IMR-90 (cell line): ENCODE results near the gene PLXNA4. TPM values are rescaled to one million over a fixed set of nuclear protein-coding genes. Genes with fewer than 3 reads are reported as not detected.

Experiments
- ATAC-seq: fragments of 200-7000 bp; cut with Tn5 transposase; 2 replicates; pipeline ENCODE4 v1.9.1; 2020; ENCODE audit warnings: low read depth, mild to moderate bottlenecking, moderate library complexity
- BruUV-seq: library from RNA; stranded (reverse); fragments of 400-500 nt; replicated peaks from 2 replicates; lab custom pipeline; 2021; lab: Mats Ljungman, UMichigan
- CTCF ChIA-PET: fragments of 300-600 bp; formaldehyde crosslinking; extraction: SDS; loops from one replicate; lab custom pipeline; 2021; ENCODE audit warnings: antibody characterized with exemption; lab: Yijun Ruan, JAX
- POLR2A ChIA-PET: fragments of 300-600 bp; sonication (Branson Sonifier 250); formaldehyde crosslinking; loops from one replicate; lab custom pipeline; 2022; ENCODE audit warnings: antibody characterized with exemption; ENCODE audit not compliant: unreplicated experiment; lab: Charles Lee
- DNase-seq: peaks from one replicate; pipeline ENCODE4 v3.0.0; 2013
- H2AFZ ChIP-seq: replicated peaks from 2 replicates; pipeline ENCODE3; 2013; ENCODE audit warnings: low read length, mild to moderate bottlenecking; ENCODE audit not compliant: poor library complexity
- H2AK5ac ChIP-seq: 2 replicates; pipeline ENCODE4 v1.6.1; 2013; ENCODE audit warnings: low read depth, low read length, inconsistent platforms
- H2AK9ac ChIP-seq: replicated peaks from 2 replicates; pipeline ENCODE3; 2013; ENCODE audit warnings: mild to moderate bottlenecking, low read depth, low read length, moderate library complexity; ENCODE audit not compliant: poor library complexity
- H2BK120ac ChIP-seq: 2 replicates; pipeline ENCODE4 v1.6.1; 2013; ENCODE audit warnings: low read depth, low read length, inconsistent platforms
- H2BK15ac ChIP-seq: 3 replicates; pipeline ENCODE4 v1.6.1; 2013; ENCODE audit warnings: low read depth, low read length, inconsistent platforms
- H2BK20ac ChIP-seq: 2 replicates; pipeline ENCODE4 v1.6.1; 2013; ENCODE audit warnings: low read depth, mild to moderate bottlenecking, inconsistent platforms, low read length, moderate library complexity
- H2BK5ac ChIP-seq: 2 replicates; pipeline ENCODE4 v1.6.1; 2013; ENCODE audit warnings: mild to moderate bottlenecking, low read depth, low read length, inconsistent platforms; ENCODE audit not compliant: poor library complexity, severe bottlenecking
- H3K14ac ChIP-seq: replicated peaks from 2 replicates; pipeline ENCODE4 v1.6.1; 2013; ENCODE audit warnings: low read depth, low read length, inconsistent platforms
- H3K18ac ChIP-seq: 2 replicates; pipeline ENCODE4 v1.6.1; 2013; ENCODE audit warnings: low read depth, low read length, control low read depth
- H3K23ac ChIP-seq: 2 replicates; pipeline ENCODE4 v1.6.1; 2013; ENCODE audit warnings: low read depth, low read length, inconsistent platforms
- H3K27ac ChIP-seq: 2 replicates; pipeline ENCODE4 v1.5.1; 2013; ENCODE audit warnings: mild to moderate bottlenecking, control low read depth, low read length; ENCODE audit not compliant: insufficient read depth
- H3K27me3 ChIP-seq: 2 replicates; pipeline ENCODE4 v1.6.1; 2013; ENCODE audit warnings: low read length; ENCODE audit not compliant: control insufficient read depth, insufficient read depth
- H3K36me3 ChIP-seq: 2 replicates; pipeline ENCODE4 v1.6.1; 2013; ENCODE audit warnings: low read length, mixed read lengths; ENCODE audit not compliant: control insufficient read depth, insufficient read depth
- H3K4ac ChIP-seq: 2 replicates; pipeline ENCODE4 v1.6.1; 2013; ENCODE audit warnings: low read depth, low read length, inconsistent platforms
- H3K4me1 ChIP-seq: 2 replicates; pipeline ENCODE4 v1.6.1; 2013; ENCODE audit warnings: low read length, mixed read lengths; ENCODE audit not compliant: control insufficient read depth, insufficient read depth
- H3K4me2 ChIP-seq: 2 replicates; pipeline ENCODE4 v1.6.1; 2013; ENCODE audit warnings: low read depth, mild to moderate bottlenecking, control low read depth, low read length, moderate library complexity
- H3K4me3 ChIP-seq: 2 replicates; pipeline ENCODE4 v1.5.1; 2013; ENCODE audit warnings: low read depth, mild to moderate bottlenecking, control low read depth, low read length, moderate library complexity; ENCODE audit not compliant: insufficient read depth
- H3K56ac ChIP-seq: 2 replicates; pipeline ENCODE4 v1.6.1; 2013; ENCODE audit warnings: low read length, inconsistent platforms; ENCODE audit not compliant: insufficient read depth; ENCODE audit errors: extremely low read depth
- H3K79me1 ChIP-seq, 2 experiments: 2 replicates each; pipeline ENCODE4 v1.6.1; 2013; ENCODE audit warnings: low read length in 2 of 2, inconsistent platforms in 1 of 2, low read depth in 1 of 2
- H3K9ac ChIP-seq: 2 replicates; pipeline ENCODE4 v1.6.1; 2013; ENCODE audit warnings: low read depth, low read length, control low read depth
- H3K9me1 ChIP-seq: 2 replicates; pipeline ENCODE4 v1.6.1; 2013; ENCODE audit warnings: low read length, inconsistent platforms; ENCODE audit not compliant: insufficient read depth
- H3K9me3 ChIP-seq: 2 replicates; pipeline ENCODE4 v1.6.1; 2013; ENCODE audit warnings: low read length; ENCODE audit not compliant: control insufficient read depth, insufficient read depth
- H4K20me1 ChIP-seq: 2 replicates; pipeline ENCODE4 v1.6.1; 2013; ENCODE audit warnings: low read length, inconsistent platforms; ENCODE audit not compliant: insufficient read depth
- H4K5ac ChIP-seq: 2 replicates; pipeline ENCODE4 v1.6.1; 2013; ENCODE audit warnings: mild to moderate bottlenecking, low read depth, low read length, control low read depth
- H4K8ac ChIP-seq, 2 experiments: 2 replicates each; pipeline ENCODE4 v1.6.1; 2013; ENCODE audit warnings: low read depth in 2 of 2, low read length in 2 of 2, control low read depth in 1 of 2, inconsistent platforms in 1 of 2
- H4K91ac ChIP-seq: 2 replicates; pipeline ENCODE4 v1.6.1; 2013; ENCODE audit warnings: low read depth, low read length, inconsistent platforms; ENCODE audit not compliant: insufficient read depth
- CEBPB ChIP-seq: IDR thresholded peaks from 2 replicates; pipeline ENCODE4 v1.6.1; 2012; ENCODE audit warnings: low read depth, low read length, improper control_type of control experiment
- CTCF ChIP-seq: conservative IDR thresholded peaks from 2 replicates; pipeline ENCODE4 v1.5.1; 2012; ENCODE audit warnings: mild to moderate bottlenecking, low read depth, low read length, improper control_type of control experiment
- ELK1 ChIP-seq: fragments of 150-350 bp; IDR thresholded peaks from 2 replicates; pipeline ENCODE4 v1.6.1; 2016; ENCODE audit warnings: low read depth, mild to moderate bottlenecking, low read length, moderate library complexity, borderline replicate concordance
- MAFK ChIP-seq: IDR thresholded peaks from 2 replicates; pipeline ENCODE4 v1.6.1; 2012; ENCODE audit warnings: low read depth, low read length, improper control_type of control experiment
- MAZ ChIP-seq: IDR thresholded peaks from 2 replicates; pipeline ENCODE4 v1.6.1; 2012; ENCODE audit warnings: low read depth, mild to moderate bottlenecking, low read length, improper control_type of control experiment, moderate library complexity, borderline replicate concordance
- MXI1 ChIP-seq: IDR thresholded peaks from 2 replicates; pipeline ENCODE4 v1.6.1; 2012; ENCODE audit warnings: low read depth, mild to moderate bottlenecking, low read length, moderate library complexity, borderline replicate concordance
- NFE2L2 ChIP-seq: fragments of 150-350 bp; IDR thresholded peaks from 2 replicates; pipeline ENCODE4 v1.6.1; 2016; ENCODE audit warnings: low read depth, mild to moderate bottlenecking, low read length
- POLR2A ChIP-seq: IDR thresholded peaks from 2 replicates; pipeline ENCODE4 v1.6.1; 2012; ENCODE audit warnings: mild to moderate bottlenecking, low read depth, low read length
- RAD21 ChIP-seq: IDR thresholded peaks from 2 replicates; pipeline ENCODE4 v1.6.1; 2012; ENCODE audit warnings: low read length, improper control_type of control experiment
- RCOR1 ChIP-seq: IDR thresholded peaks from 2 replicates; pipeline ENCODE4 v1.6.1; 2012; ENCODE audit warnings: mild to moderate bottlenecking, low read length, improper control_type of control experiment; ENCODE audit not compliant: insufficient replicate concordance
- RFX5 ChIP-seq: IDR thresholded peaks from 2 replicates; pipeline ENCODE4 v1.8.0; 2012; ENCODE audit warnings: low read depth, mild to moderate bottlenecking, low read length, moderate library complexity
- SMC3 ChIP-seq: fragments of 150-350 bp; IDR thresholded peaks from 2 replicates; pipeline ENCODE4 v1.6.1; 2016; ENCODE audit warnings: low read depth, mild to moderate bottlenecking, antibody characterized with exemption, low read length, moderate library complexity
- USF2 ChIP-seq: fragments of 150-350 bp; IDR thresholded peaks from 2 replicates; pipeline ENCODE4 v1.6.1; 2017; ENCODE audit warnings: mild to moderate bottlenecking, antibody characterized with exemption, low read length, low read depth
- WGBS, 2 experiments: methylation state at CpG; one replicate each; pipeline versions ENCODE4 v1.1.5 to v1.1.7; 2013; ENCODE audit warnings: missing lambda C conversion rate in 2 of 2; ENCODE audit not compliant: insufficient read length in 1 of 2; ENCODE audit errors: extremely low coverage in 2 of 2; 5-methylcytosine and 5-hydroxymethylcytosine counted together
- dilution Hi-C: fragments of 300-500 bp; cut with HindIII; formaldehyde crosslinking; loops from one replicate; pipeline ENCODE4 v1.14.3; 2018; ENCODE audit warnings: low sequenced_read_pairs; ENCODE audit not compliant: unreplicated experiment
- in situ Hi-C: fragments of 300-500 bp; cut with MboI; formaldehyde crosslinking; loops from 3 replicates; pipeline ENCODE4 v1.14.3; 2019; ENCODE audit warnings: low sequenced_read_pairs, inconsistent platforms, mixed read lengths
- intact Hi-C: fragments of 100-400 bp; cut with micrococcal nuclease; formaldehyde crosslinking; loops from 2 replicates; pipeline ENCODE4 v1.10.0; 2022
- polyA plus RNA-seq, 3 experiments: library from polyadenylated mRNA; depleted of rRNA; stranded (reverse); fragments of >200 nt; gene quantifications; 2 replicates each; pipeline ENCODE4 v1.2.3, GENCODE V29; 2012; ENCODE audit warnings: low replicate concordance in 1 of 3
- total RNA-seq: library from RNA; depleted of rRNA; stranded (reverse); fragments of >200 nt; gene quantifications from 2 replicates; pipeline ENCODE4 v1.2.3, GENCODE V29; 2012

Gene PLXNA4
- total and polyA plus RNA-seq, 2 of the 4 experiments (the other 2 are of a cell fraction) = under 0.01 TPM

GRCh38 chr7:132328760-132329159 is 247.5 kb downstream of the PLXNA4 start:
- Histone ChIP-seq H2AK5ac (no peak overlapping the region), H3K9me3 (no peaks in the 10 kb centered on the region), H3K4me1 (no peaks in the 10 kb centered on the region), H2AK9ac (no peak overlapping the region), H4K91ac (no peak overlapping the region), H3K27ac (no peak overlapping the region), H3K9ac (no peak overlapping the region), H4K20me1 (no peaks in the 10 kb centered on the region), H3K27me3 (no peaks in the 10 kb centered on the region; the same call in 1 of the 2 replicates), H3K18ac (no peak overlapping the region), H3K36me3 (no peaks in the 10 kb centered on the region), H4K8ac (no peak overlapping the region), H3K79me1 (no peaks in the 10 kb centered on the region), H2BK20ac (no peak overlapping the region), H3K14ac (no peak overlapping the region), H3K4me3 (no peak overlapping the region), H3K9me1 (no peaks in the 10 kb centered on the region), H2BK5ac (no peak overlapping the region), H2AFZ (no peak overlapping the region), H3K4ac (no peak overlapping the region), H3K23ac (no peak overlapping the region), H4K5ac (no peak overlapping the region), H2BK120ac (no peak overlapping the region), H3K4me2 (no peak overlapping the region), H2BK15ac (no peak overlapping the region), H3K56ac (no peak overlapping the region)
- ATAC-seq = no peak
- no TSS peak for BruUV-seq
- dilution Hi-C loops (no loop called here), in situ Hi-C loops (loop anchor here (10.0 kb wide), 1 partner anchor 246 kb away; the partner anchor contains the start of gene PLXNA4), intact Hi-C loops (no loop called here)
- TF ChIP-seq RAD21 (no peak), POLR2A (no peak), CEBPB (no peak), RCOR1 (no peak), MAFK (no peak), RFX5 (no peak), ELK1 (no peak), USF2 (no peak), MAZ (no peak), SMC3 (no peak), CTCF (no peak), MXI1 (no peak), NFE2L2 (no peak)
- DNase-seq = no peak
- CTCF ChIA-PET = no interaction called here
- POLR2A ChIA-PET = no interaction called here
- WGBS, 2 experiments = no CpG with 5 or more reads among the region's 5 CpGs
